HG02759 (cell line): ENCODE results near the gene TSPAN10.

Experiments used
- ATAC-seq: cut with Tn5 transposase; IDR thresholded peaks from one replicate; pipeline ENCODE4 v1.9.1; 2021; ENCODE audit warnings: mild to moderate bottlenecking, moderate library complexity; ENCODE audit not compliant: unreplicated experiment

Gene TSPAN10

GRCh38 chr17:81631482-81631881 is 5.5 kb upstream of the TSPAN10 start:
- no peak for ATAC-seq

- no peak for ATAC-seq
These were observed 1.6 kb upstream of the TSPAN10 start for GRCh38 chr17:81635431-81635830.

- no peak for ATAC-seq
These were observed 957 bp upstream of the TSPAN10 start for GRCh38 chr17:81635973-81636504.

GRCh38 chr17:81638683-81639082 is 1.7 kb downstream of the TSPAN10 start:
- no peak for ATAC-seq

- no peak for ATAC-seq
These were observed 3.0 kb downstream of the TSPAN10 start for GRCh38 chr17:81640011-81640410.

- no peak for ATAC-seq
These were observed 5.0 kb downstream of the TSPAN10 start for GRCh38 chr17:81641825-81642489.

GRCh38 chr17:81644496-81644895 is 7.5 kb downstream of the TSPAN10 start:
- ATAC-seq, result no peak

GRCh38 chr17:81644976-81645952 is 8.3 kb downstream of the TSPAN10 start:
- no peak for ATAC-seq

- ATAC-seq, result no peak
These were observed 10.0 kb downstream of the TSPAN10 start for GRCh38 chr17:81646869-81647600.

- ATAC-seq, result no peak
These were observed 10.6 kb downstream of the TSPAN10 start for GRCh38 chr17:81647640-81648012.

GRCh38 chr17:81648013-81648706 is 11.2 kb downstream of the TSPAN10 start:
- ATAC-seq, result no peak

GRCh38 chr17:81648707-81649085 is 11.7 kb downstream of the TSPAN10 start:
- no peak for ATAC-seq

- ATAC-seq, result no peak
These were observed 14.0 kb downstream of the TSPAN10 start for GRCh38 chr17:81650951-81651350.

- ATAC-seq, result no peak
These were observed 14.7 kb downstream of the TSPAN10 start for GRCh38 chr17:81651692-81652091.

GRCh38 chr17:81652906-81653771 is 16.1 kb downstream of the TSPAN10 start:
- no peak for ATAC-seq

GRCh38 chr17:81655378-81656117 is 18.6 kb downstream of the TSPAN10 start:
- no peak for ATAC-seq

- ATAC-seq, result no peak
These were observed 19.2 kb downstream of the TSPAN10 start, which contains the start of gene PDE6G for GRCh38 chr17:81656118-81656743. Gene PDE6G (minus strand): TSS chr17:81656542. CDS start chr17:81653305, 3,237 bp downstream.

GRCh38 chr17:81656835-81657234 is 19.8 kb downstream of the TSPAN10 start:
- ATAC-seq, result no peak
